Fibroblast of pulmonary artery (primary cell): ENCODE measurements around the gene EIF3C.
"Not testable (repeated sequence)": the region's sequence is repeated elsewhere in the genome, so short reads cannot be mapped to it uniquely, and the experiment has no call there.

ENCODE experiments used
- DNase-seq: peaks from one replicate; pipeline ENCODE4 v3.0.0-alpha.2; 2010; ENCODE audit warnings: low read depth
- H3K4me3 ChIP-seq: replicated peaks from 2 replicates; pipeline ENCODE4 v1.5.1; 2011; ENCODE audit warnings: low read depth, mild to moderate bottlenecking, control low read depth, low read length, moderate library complexity

Gene EIF3C

GRCh38 chr16:28711220-28712083 lies at the start of gene EIF3C:
Gene EIF3C, plus strand, starts transcription at chr16:28711464. Its CDS starts 223 bp downstream, at chr16:28711687.
- H3K4me3 ChIP-seq, result peak within 1 kb of the TSS; percentile 38
- DNase-seq, result not testable (repeated sequence)

GRCh38 chr16:28666264-28666663 lies 45.0 kb upstream of the EIF3C start:
- not testable (repeated sequence) for DNase-seq, H3K4me3 ChIP-seq

GRCh38 chr16:28667480-28667879 lies 43.8 kb upstream of the EIF3C start:
- DNase-seq, H3K4me3 ChIP-seq: not testable (repeated sequence)

GRCh38 chr16:28668199-28668598 lies 43.1 kb upstream of the EIF3C start:
- H3K4me3 ChIP-seq, DNase-seq: not testable (repeated sequence)

GRCh38 chr16:28688327-28688952 lies 22.8 kb upstream of the EIF3C start:
- not testable (repeated sequence) for H3K4me3 ChIP-seq, DNase-seq

- not testable (repeated sequence) for H3K4me3 ChIP-seq, DNase-seq
Observed at GRCh38 chr16:28689425-28689824, 21.8 kb upstream of the EIF3C start.

GRCh38 chr16:28691722-28692121 lies 19.5 kb upstream of the EIF3C start:
- not testable (repeated sequence) for DNase-seq, H3K4me3 ChIP-seq

- DNase-seq, H3K4me3 ChIP-seq: not testable (repeated sequence)
Observed at GRCh38 chr16:28693257-28693950, 17.9 kb upstream of the EIF3C start.

GRCh38 chr16:28699792-28700191 lies 11.5 kb upstream of the EIF3C start:
- not testable (repeated sequence) for DNase-seq, H3K4me3 ChIP-seq

GRCh38 chr16:28700349-28700748 lies 10.9 kb upstream of the EIF3C start:
- not testable (repeated sequence) for DNase-seq

GRCh38 chr16:28701384-28701783 lies 9.9 kb upstream of the EIF3C start:
- not testable (repeated sequence) for DNase-seq

More at GRCh38 chr16:28700349-28700748, 10.9 kb upstream of the EIF3C start:
- H3K4me3 ChIP-seq, result not testable (repeated sequence)

GRCh38 chr16:28704246-28704645 lies 7.0 kb upstream of the EIF3C start:
- H3K4me3 ChIP-seq, DNase-seq: not testable (repeated sequence)

More at GRCh38 chr16:28701384-28701783, 9.9 kb upstream of the EIF3C start:
- not testable (repeated sequence) for H3K4me3 ChIP-seq

GRCh38 chr16:28722852-28723650 lies 11.8 kb downstream of the EIF3C start:
- not testable (repeated sequence) for H3K4me3 ChIP-seq

GRCh38 chr16:28731253-28731652 lies 20.0 kb downstream of the EIF3C start:
- not testable (repeated sequence) for DNase-seq, H3K4me3 ChIP-seq

More at GRCh38 chr16:28722852-28723650, 11.8 kb downstream of the EIF3C start:
- DNase-seq, result not testable (repeated sequence)

- DNase-seq, H3K4me3 ChIP-seq: not testable (repeated sequence)
Observed at GRCh38 chr16:28732455-28733124, 21.3 kb downstream of the EIF3C start.

- not testable (repeated sequence) for H3K4me3 ChIP-seq, DNase-seq
Observed at GRCh38 chr16:28739787-28740186, 28.5 kb downstream of the EIF3C start.

GRCh38 chr16:28740631-28741030 lies 29.4 kb downstream of the EIF3C start:
- H3K4me3 ChIP-seq, DNase-seq: not testable (repeated sequence)

- not testable (repeated sequence) for H3K4me3 ChIP-seq, DNase-seq
Observed at GRCh38 chr16:28741295-28741694, 30.0 kb downstream of the EIF3C start.
